Activated CD8-positive, alpha-beta T cell treated with anti-CD3 and anti-CD28 coated beads for 36 hours (primary cell): ENCODE results near the gene CEP131. TPM values are rescaled to one million over a fixed set of nuclear protein-coding genes. Genes with fewer than 3 reads are reported as not detected.

ENCODE experiments used
- ATAC-seq: fragments of 200-7000 bp; cut with Tn5 transposase; one replicate; pipeline ENCODE4 v1.10.0; 2021; ENCODE audit warnings: mild to moderate bottlenecking, moderate library complexity
- CTCF ChIA-PET: fragments of 350-600 bp; sonication (Branson Sonifier 250); formaldehyde crosslinking; loops from one replicate; lab custom pipeline; 2021; ENCODE audit warnings: antibody characterized with exemption; lab: Charles Lee
- POLR2A ChIA-PET: fragments of 350-600 bp; sonication (Branson Sonifier 250); formaldehyde crosslinking; loops from one replicate; lab custom pipeline; 2021; ENCODE audit warnings: antibody characterized with exemption; lab: Charles Lee
- DNase-seq: peaks from one replicate; pipeline ENCODE4 v3.0.0-alpha.2; 2020
- H3K27ac Mint-ChIP-seq: one replicate; pipeline ENCODE4 v1.8.0; 2021; ENCODE audit warnings: mild to moderate bottlenecking, mixed read lengths
- H3K27me3 Mint-ChIP-seq: one replicate; pipeline ENCODE4 v1.8.0; 2021; ENCODE audit warnings: mixed read lengths
- H3K36me3 Mint-ChIP-seq: one replicate; pipeline ENCODE4 v1.8.0; 2021; ENCODE audit warnings: low read depth, mixed read lengths
- H3K4me1 Mint-ChIP-seq: one replicate; pipeline ENCODE4 v1.8.0; 2021; ENCODE audit warnings: low read depth, mixed read lengths
- H3K4me3 Mint-ChIP-seq: one replicate; pipeline ENCODE4 v1.8.0; 2021; ENCODE audit warnings: mild to moderate bottlenecking, moderate library complexity, mixed read lengths
- H3K9me3 Mint-ChIP-seq: one replicate; pipeline ENCODE4 v1.8.0; 2021; ENCODE audit warnings: mixed read lengths
- intact Hi-C: fragments of 100-400 bp; cut with micrococcal nuclease; formaldehyde crosslinking; loops from one replicate; pipeline ENCODE4 v1.10.0; 2022
- total RNA-seq, 2 experiments: library from RNA; stranded (reverse); gene quantifications; one replicate each; pipeline ENCODE4 v1.2.3, GENCODE V29; 2021
- TF ChIP-seq, protein P1 (sequence below): fragments of 200-600 bp; IDR thresholded peaks from one replicate; pipeline ENCODE4 v1.8.0; 2022; ENCODE audit warnings: antibody characterized with exemption, mild to moderate bottlenecking

Gene CEP131
- total RNA-seq, 2 experiments from 2014 or later: 7.9 to 10.9 TPM

DNA sequence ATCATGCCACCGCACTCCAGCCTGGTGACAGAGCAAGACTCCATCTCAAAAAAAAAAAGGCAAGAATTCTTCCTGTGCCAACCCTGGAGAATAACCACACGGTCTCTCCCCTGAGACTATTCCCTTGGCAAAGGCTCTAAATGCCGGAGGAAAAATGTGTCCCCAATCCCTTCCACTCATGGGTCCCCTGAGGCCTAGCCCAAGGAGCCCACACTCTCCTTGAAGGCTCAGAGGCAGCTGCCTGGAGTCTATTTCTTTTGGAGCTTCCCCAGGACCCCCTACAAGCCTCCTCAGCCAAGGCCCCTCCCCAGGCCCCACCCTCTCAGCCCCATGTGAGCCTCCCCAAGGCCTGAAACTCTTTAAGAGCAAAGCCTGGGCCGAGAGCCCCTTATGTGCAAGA, 16.6 kb downstream of the CEP131 start:
- TF ChIP-seq, protein P1, sequence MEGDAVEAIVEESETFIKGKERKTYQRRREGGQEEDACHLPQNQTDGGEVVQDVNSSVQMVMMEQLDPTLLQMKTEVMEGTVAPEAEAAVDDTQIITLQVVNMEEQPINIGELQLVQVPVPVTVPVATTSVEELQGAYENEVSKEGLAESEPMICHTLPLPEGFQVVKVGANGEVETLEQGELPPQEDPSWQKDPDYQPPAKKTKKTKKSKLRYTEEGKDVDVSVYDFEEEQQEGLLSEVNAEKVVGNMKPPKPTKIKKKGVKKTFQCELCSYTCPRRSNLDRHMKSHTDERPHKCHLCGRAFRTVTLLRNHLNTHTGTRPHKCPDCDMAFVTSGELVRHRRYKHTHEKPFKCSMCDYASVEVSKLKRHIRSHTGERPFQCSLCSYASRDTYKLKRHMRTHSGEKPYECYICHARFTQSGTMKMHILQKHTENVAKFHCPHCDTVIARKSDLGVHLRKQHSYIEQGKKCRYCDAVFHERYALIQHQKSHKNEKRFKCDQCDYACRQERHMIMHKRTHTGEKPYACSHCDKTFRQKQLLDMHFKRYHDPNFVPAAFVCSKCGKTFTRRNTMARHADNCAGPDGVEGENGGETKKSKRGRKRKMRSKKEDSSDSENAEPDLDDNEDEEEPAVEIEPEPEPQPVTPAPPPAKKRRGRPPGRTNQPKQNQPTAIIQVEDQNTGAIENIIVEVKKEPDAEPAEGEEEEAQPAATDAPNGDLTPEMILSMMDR: no peak
- no peak overlapping the region for H3K4me3 Mint-ChIP-seq
- DNase-seq (no peak), ATAC-seq (no peak)
- H3K27me3 Mint-ChIP-seq: no peaks in the 10 kb centered on the region
- no peaks in the 10 kb centered on the region for H3K36me3 Mint-ChIP-seq
- intact Hi-C loops: no loop called here
- ChIA-PET CTCF (no interaction called here), POLR2A (no interaction called here)
- H3K4me1 Mint-ChIP-seq: no peaks in the 10 kb centered on the region
- no peak overlapping the region for H3K27ac Mint-ChIP-seq
- H3K9me3 Mint-ChIP-seq: no peaks in the 10 kb centered on the region

DNA sequence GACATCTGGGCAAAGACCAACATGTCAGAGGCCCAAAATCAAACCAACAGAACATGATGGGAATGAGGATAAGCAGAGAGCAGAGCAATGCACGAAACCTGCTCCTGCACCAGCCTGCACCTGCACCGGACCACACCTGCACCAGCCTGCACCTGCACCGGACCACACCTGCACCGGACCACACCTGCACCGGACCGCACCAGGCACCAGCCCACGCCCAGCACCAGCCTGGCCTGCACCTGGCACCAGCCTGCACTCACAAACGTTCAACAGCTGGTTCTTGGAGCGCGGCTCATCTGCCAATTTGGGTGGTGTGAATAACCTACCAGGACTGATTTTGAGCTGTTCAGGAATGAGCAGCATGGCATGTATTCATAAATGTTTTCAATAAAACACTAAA, 18.2 kb downstream of the CEP131 start:
- Mint-ChIP-seq H3K27ac (no peak overlapping the region), H3K4me1 (no peaks in the 10 kb centered on the region), H3K36me3 (no peaks in the 10 kb centered on the region), H3K27me3 (no peaks in the 10 kb centered on the region), H3K4me3 (no peak overlapping the region), H3K9me3 (no peaks in the 10 kb centered on the region)
- ChIA-PET POLR2A (interaction anchor here (0.6 to 0.9 kb wide), 2 partner anchors 8 to 77 kb away, joined by 3 to 4 read pairs; no protein-coding TSS in a partner anchor), CTCF (no interaction called here)
- intact Hi-C loops: no loop called here
- no peak for ATAC-seq
- DNase-seq: no peak
- TF ChIP-seq, protein P1: no peak

DNA sequence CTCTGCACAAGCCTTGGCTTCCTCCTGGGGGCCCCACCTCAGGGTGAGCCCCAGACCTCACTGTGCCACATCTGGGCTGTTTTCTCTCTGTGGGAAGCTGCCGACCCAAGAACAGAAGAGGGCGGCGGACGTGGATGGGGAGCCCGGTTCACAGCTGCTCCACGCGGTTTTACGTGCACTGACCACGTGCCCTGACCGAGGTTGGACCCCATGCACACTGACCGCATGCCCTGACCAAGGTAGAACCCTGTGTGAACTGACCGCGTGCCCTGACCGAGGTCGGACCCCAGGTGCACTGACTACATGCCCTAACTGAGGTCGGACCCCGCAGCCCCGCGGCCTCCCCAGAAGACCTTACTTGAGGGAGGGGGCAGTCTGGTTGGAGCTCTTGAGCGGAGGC, 19.6 kb downstream of the CEP131 start:
- Mint-ChIP-seq H3K36me3 (no peaks in the 10 kb centered on the region), H3K9me3 (no peaks in the 10 kb centered on the region), H3K27me3 (no peaks in the 10 kb centered on the region), H3K4me3 (no peak overlapping the region), H3K4me1 (no peaks in the 10 kb centered on the region), H3K27ac (no peak overlapping the region)
- POLR2A ChIA-PET: no interaction called here
- CTCF ChIA-PET: no interaction called here
- ATAC-seq (no peak), DNase-seq (no peak)
- intact Hi-C loops: no loop called here
- TF ChIP-seq, protein P1: no peak

DNA sequence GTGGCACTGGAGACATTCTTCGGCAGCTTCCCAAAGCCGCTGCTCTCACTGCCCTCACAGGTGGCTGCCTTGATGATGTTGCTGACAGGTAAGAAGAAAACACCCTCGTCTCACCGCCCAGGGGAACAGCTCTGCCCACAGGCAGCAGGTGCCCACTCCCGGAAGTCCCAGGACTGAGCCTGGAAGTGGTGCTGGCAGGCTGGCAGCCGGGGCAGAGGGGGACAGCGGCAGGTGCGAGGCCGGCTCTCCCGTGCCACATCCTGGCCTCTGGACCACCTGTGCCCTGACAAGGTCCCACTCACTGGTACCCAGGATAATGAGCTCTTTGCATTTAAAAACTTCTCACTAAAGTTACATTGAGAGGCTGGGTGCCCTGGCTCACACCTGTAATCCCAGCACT, 20.4 kb downstream of the CEP131 start:
- intact Hi-C loops: no loop called here
- Mint-ChIP-seq H3K36me3 (no peaks in the 10 kb centered on the region), H3K4me1 (no peaks in the 10 kb centered on the region), H3K27me3 (no peaks in the 10 kb centered on the region), H3K27ac (no peak overlapping the region), H3K4me3 (no peak overlapping the region), H3K9me3 (no peaks in the 10 kb centered on the region)
- POLR2A ChIA-PET: no interaction called here
- TF ChIP-seq, protein P1: no peak
- DNase-seq: no peak
- CTCF ChIA-PET: no interaction called here
- no peak for ATAC-seq

DNA sequence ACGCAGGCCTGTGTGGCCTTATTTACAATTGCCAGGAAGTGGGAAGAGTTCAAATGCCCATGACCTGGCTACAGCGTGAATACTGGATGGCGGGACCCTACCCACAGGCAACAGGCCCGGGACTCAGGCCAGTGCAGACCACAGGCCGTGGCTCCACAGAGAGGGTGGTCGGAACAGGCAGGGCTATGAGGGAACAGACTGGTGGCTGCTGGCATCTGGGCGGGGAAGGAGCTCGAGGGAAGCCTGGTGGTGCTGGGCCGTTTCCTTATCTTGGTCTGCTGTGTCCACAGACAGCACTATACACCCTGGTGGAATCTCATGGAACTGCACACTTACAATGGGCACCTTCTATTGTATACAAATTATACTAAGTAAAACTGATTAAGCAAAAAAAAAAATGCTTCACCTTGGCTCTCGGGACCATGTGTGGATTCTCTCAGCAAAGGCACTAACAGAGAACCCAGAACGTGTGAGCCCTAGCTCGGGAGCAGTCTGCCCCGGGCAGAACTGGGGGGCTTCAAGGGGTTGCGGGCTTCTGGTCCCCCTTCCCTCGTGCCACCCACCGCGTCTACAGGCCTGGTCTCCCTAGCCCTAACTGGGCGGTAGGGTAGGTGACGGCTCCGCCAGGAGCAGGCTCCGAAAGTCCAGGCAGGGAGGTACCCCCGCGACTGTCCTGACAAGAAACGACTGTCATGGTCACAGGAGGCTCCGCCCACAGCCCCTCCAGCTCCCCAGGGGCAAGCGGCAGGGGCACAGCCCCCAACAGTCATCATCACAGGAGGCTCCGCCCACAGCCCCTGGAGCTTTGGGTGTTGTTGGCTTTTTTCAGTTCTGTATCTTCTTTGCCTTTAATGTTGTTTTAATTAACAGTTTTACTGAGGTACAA, 21.8 kb downstream of the CEP131 start:
- intact Hi-C loops: no loop called here
- H3K27me3 Mint-ChIP-seq: no peaks in the 10 kb centered on the region

More for the DNA sequence above, 21.8 kb downstream of the CEP131 start:
- no peak overlapping the region for H3K4me3 Mint-ChIP-seq
- ATAC-seq: peak; percentile 86
- no peak overlapping the region for H3K27ac Mint-ChIP-seq
- no peaks in the 10 kb centered on the region for H3K9me3 Mint-ChIP-seq
- H3K4me1 Mint-ChIP-seq: no peaks in the 10 kb centered on the region
- ChIA-PET CTCF (interaction anchor here (1.0 kb wide), 1 partner anchor 56 kb away, joined by 3 read pairs; no protein-coding TSS in a partner anchor), POLR2A (interaction anchor here (1.0 to 1.5 kb wide), 2 partner anchors 10 to 12 kb away, joined by 4 to 5 read pairs; no protein-coding TSS in a partner anchor)
- H3K36me3 Mint-ChIP-seq: no peaks in the 10 kb centered on the region
- TF ChIP-seq, protein P1: peak; percentile 43
- DNase-seq: peak; percentile 43
